Measurements from ENCODE around the gene BLOC1S5. TPM values are rescaled to one million over a fixed set of nuclear protein-coding genes. Genes with fewer than 3 reads are reported as not detected.

BLOC1S5 gene
- total and polyA plus RNA-seq, 9 of the 15 experiments (the other 6 are each of a cell fraction or from before 2014, with no cell fraction given): 8.5 to 41.0 (median 27.7) TPM

- TF ChIP-seq ZNF407 (IDR thresholded peaks at IDR 0.05; ENCODE audit: low read depth) (no peak), TBL1XR1 (IDR thresholded peaks at IDR 0.05; ENCODE audit: low read length in 2 of 2) (0 out of 4 replicates have a peak, but pooled peaks have one; percentile 25 to 30), ZNF212 (CRISPR knock-in tag; IDR thresholded peaks at IDR 0.05) (no peak), DACH1 (IDR thresholded peaks at IDR 0.05; ENCODE audit: partially characterized antibody) (no peak), UBTF (IDR thresholded peaks at IDR 0.05; ENCODE audit: borderline replicate concordance in 1 of 2, low read depth in 2 of 2, low read length in 2 of 2) (peak in 1 of 2 experiments; percentile 73; a peak in 2 of 4 replicates), SAFB (IDR thresholded peaks at IDR 0.05; ENCODE audit: borderline replicate concordance, low read depth, low read length) (no peak), ZNF77 (CRISPR knock-in tag; IDR thresholded peaks at IDR 0.05) (no peak), ZNF764 (CRISPR knock-in tag; IDR thresholded peaks at IDR 0.05; ENCODE audit: low read depth) (no peak), ZNF140 (CRISPR knock-in tag; IDR thresholded peaks at IDR 0.05) (no peak), OTX1 (CRISPR knock-in tag; IDR thresholded peaks at IDR 0.05) (no peak), RAD21 (CRISPR knock-in tag; conservative IDR thresholded peaks at IDR 0.05 in 1 of 2, IDR thresholded peaks at IDR 0.05 in 1 of 2) (no peak), ZBTB9 (CRISPR knock-in tag; IDR thresholded peaks at IDR 0.05) (no peak), EP300 (IDR thresholded peaks at IDR 0.05; ENCODE audit: low read length) (peak; percentile 34; the same call in 1 of the 2 replicates), USF2 (CRISPR knock-in tag; IDR thresholded peaks at IDR 0.05) (peak; percentile 32; the same call in 1 of the 2 replicates)
These were observed 38.2 kb upstream of the BLOC1S5 start, which contains the start of gene EEF1E1 (continued) for GRCh38 chr6:8102122-8102958.
